NCI-H82 (cell line): Measurements from ENCODE around the gene BDNF.
"Not testable (repeated sequence)": the region's sequence is repeated elsewhere in the genome, so short reads cannot be mapped to it uniquely, and the experiment has no call there.

Experiments
- DNase-seq: peaks from one replicate; lab custom pipeline; 2025; lab: John Stamatoyannopoulos, UW

Gene BDNF

GRCh38 chr11:27665508-27666101, 34.6 kb downstream of the BDNF start:
- DNase-seq: not testable (repeated sequence)

DNA sequence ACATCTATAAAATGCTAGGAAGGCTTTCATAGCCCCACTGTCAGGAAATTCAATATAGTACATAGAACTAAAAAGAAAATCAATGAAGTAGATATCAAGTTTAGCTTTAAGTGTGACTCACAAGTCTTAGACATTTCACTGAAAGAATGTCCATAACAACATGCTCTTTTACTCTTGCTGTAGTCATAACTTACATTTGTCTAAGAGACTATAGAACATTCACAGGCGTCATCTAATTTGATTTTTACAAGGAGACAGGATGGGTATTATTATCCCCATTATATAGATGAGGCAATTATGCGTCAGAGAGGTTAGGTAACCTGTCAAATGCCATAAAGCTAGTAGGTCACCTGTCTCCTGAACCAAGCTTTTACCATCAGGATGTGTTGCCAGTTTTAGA, 36.9 kb downstream of the BDNF start:
- DNase-seq: no peak

- DNase-seq: no peak
Measured at GRCh38 chr11:27660171-27660570, 40.1 kb downstream of the BDNF start.

DNA sequence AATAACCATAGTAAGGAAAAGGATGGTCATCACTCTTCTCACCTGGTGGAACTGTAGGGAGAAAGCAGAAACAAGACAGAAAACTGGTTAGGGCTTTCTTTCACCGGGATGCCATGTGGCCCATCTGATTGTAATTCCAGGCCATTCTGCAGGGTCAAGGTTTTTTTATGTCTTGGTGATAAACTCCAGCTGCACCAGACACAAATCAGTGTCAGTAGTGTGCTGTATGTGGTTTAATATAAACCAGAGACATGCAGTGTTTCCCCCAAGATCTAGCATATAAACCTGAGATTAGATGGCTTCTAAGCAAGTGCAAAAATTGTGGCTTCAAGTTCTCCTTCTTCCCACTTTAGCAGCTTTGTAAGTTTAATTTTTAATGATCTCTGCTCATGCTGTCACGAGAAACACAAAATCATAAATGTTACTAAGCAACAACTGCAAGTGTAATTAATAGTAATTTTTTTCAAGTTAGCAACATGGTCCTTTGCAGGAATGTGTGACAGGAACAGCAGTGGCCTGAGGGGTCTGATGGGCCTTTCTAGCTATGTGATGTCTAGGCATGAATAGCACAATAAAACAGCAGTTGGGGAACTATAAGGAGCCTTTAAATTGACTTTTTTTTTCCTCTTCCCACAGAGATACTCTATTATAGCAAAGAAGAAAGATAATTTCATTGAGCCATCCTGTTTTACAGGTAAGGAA, 41.6 kb downstream of the BDNF start:
- no peak for DNase-seq

DNA sequence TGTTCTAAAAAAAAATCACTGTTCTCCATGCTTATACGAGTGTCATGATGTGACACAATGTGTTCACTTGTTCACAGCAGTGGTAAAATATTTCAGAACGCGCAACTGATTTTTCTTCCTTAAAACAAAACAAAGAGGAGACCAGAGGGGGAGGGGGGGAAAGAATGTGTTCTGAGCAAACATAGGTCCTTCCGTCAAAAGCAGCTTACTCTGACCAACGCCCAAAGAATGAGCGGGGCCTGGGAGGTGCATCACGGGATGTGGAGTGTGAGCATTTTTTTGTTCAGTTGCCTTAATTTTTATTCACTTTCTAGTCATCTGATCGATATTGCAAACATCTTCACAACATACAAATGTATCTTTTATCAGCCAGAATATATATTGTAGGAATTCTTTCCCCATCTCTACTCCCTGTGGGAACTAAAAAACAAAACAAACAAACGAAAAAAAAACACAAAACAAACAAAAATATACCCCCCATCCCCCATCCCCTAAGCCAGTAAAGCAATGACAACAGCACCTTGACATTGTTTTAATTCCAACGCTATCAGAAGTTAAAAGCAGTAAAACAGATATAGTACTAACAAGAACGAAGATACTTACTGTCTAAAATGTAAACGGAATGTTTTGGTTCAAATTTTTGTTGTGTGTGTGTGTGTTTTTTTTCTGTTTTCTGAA, 43.3 kb downstream of the BDNF start:
- no peak for DNase-seq

GRCh38 chr11:27656320-27656719, 43.9 kb downstream of the BDNF start:
- DNase-seq: no peak

DNA sequence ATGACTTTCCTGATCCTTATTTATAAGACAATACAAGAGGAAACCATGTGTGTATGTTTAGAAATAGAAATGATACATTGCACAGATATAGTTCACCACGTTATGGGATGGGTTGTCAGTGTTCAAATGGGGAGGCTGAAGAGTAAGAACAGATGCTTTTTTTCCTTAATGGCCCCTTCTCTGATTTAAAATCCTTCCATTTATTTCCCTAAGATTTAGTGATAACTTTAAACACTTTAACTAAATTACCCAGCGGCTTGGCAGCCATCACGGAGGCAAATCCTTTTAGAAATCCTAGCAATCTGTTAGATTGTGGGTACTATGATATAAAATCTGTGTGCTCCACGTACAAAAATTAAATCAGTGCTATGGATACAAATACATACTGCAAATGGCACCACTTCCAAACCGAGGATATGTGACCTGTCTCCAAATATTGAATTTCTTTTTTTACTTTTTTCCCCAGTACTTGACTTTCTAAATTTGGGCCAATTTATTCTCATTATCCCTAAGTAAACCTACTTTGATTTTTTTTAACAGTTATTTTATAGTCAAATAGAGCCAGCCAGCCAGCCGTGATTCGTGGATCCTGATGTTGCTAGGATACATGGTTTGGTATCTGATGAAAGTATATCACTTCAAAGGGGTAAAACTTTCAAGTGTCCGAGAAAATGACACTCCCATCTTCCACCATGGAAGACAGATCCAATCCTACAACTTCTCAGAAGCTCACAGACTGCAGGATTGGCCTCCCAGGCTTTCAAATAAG, 46.1 kb downstream of the BDNF start:
- DNase-seq: peak; percentile 42

GRCh38 chr11:27651711-27652110, 48.5 kb downstream of the BDNF start:
- no peak for DNase-seq

DNA sequence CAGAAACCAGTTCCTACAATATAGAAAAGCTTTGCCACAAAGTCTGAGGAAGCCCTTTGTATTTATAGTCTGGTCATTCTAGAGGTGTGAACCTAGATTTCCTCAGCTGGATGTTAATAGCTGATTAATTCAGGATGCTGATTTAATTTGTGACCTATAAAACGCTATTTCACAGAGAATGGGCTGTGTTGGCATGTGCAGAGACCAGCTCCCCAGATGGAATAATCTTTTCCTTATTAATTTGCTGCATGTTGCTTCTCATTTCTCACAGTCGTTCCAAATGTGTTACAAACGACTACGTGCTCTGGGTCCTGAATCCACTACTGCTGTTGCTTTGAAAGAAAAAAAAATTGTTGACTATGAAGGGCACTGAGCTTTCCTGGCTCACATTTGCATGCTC, 49.3 kb downstream of the BDNF start:
- DNase-seq: no peak

DNA sequence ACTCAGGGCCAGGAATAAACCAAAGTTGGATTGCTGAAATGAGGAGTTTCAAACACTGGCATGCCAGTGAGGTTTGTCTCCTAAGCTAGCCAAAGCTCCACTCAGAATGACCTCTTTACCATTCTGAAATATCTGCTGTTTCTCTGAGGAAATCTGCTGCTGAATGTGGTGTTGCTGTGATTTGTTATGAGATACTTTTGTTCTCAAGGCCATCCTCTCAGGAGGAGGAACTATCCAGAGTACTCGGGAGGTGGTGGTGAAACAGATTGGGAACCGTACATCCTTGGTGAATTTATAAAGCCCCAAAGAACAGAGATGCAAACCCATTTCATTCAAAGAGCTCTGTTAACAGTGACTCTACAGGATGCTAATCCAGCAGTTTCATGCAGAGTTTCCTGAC, 50.5 kb downstream of the BDNF start:
- DNase-seq: no peak

DNA sequence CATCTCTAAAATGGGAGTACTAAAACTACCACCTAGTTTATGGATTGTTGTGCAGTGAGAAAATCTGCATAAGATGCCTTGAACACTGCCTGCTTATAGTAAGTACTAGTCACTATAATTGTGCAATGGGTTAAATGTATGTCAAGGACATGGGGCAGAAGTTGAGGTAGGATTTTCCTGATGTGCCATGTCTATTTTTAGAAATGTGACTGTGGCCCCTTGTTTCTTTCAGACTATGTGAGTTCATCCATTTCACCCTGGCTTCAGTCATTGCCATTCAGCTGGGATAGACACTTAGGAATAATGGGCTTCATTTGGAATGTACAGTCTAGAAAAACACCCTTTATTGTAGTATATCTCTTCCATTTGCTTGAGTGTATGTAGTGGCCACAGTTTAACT, 51.4 kb downstream of the BDNF start:
- DNase-seq: no peak

- peak; percentile 47 for DNase-seq
Measured at GRCh38 chr11:27646051-27646818, 54.0 kb downstream of the BDNF start.

DNA sequence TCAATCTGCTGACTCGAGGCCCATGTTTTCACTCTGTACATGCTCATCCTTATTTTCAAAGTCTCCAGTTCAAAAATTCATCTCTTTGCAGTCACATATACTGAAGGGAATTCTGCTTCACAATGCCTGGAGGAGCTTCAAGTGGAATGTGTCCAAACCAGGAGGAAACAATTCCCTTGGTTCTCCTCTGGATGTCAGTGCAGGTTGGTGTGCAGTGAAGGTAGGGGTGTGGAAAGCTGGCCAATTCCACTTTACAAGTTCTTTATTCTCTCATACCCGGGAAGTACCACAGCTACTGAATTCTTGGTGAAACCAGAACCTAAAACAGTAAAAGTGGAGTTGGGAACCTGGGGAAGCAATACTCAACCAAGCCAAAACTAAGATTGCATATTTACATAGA, 57.3 kb downstream of the BDNF start:
- DNase-seq: no peak

DNA sequence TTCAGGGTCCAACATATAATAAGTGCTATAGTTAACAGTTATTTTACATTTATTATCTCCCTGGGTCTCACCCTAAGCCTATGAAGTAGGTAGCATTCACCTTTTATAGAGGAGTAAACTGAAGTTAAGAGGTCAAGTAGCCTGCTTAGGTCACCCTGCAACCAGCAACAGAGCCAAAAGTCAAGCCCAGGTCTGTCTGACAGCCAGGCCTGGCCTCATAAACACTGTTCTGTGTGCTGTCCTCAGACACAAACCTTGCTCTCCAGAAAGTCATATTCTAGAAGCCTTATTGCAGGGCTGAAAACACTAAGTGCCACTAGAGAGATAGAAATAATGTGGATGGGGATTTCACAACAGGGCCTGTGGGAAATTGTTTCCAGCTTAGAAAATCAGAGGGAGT, 59.3 kb downstream of the BDNF start:
- DNase-seq: no peak

- DNase-seq: no peak
Measured at GRCh38 chr11:27635567-27636037, 64.7 kb downstream of the BDNF start.

- DNase-seq: not testable (repeated sequence)
Measured at GRCh38 chr11:27634776-27635175, 65.5 kb downstream of the BDNF start.

- DNase-seq: not testable (repeated sequence)
Measured at GRCh38 chr11:27634282-27634681, 66.0 kb downstream of the BDNF start.

GRCh38 chr11:27629023-27629422, 71.2 kb downstream of the BDNF start:
- not testable (repeated sequence) for DNase-seq

DNA sequence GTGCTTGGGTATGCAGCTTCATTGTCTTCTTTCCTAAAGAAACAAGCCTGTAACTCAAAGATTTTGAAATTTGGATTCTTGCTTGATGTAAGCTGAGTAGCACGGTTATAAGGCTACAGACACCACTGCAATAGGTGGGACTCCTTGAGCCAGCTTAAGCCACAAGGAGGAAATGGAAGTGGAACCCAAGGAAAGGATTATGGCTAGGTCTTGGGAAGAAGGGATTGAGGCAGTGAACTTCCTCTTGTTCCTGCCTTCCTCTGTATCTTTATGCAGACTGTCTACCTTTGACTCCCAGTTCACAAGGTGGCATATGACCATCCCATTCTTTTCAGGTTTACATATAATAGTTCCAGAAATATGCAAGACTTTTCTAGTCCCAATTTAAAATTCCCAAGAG, 72.3 kb downstream of the BDNF start:
- DNase-seq: no peak

DNA sequence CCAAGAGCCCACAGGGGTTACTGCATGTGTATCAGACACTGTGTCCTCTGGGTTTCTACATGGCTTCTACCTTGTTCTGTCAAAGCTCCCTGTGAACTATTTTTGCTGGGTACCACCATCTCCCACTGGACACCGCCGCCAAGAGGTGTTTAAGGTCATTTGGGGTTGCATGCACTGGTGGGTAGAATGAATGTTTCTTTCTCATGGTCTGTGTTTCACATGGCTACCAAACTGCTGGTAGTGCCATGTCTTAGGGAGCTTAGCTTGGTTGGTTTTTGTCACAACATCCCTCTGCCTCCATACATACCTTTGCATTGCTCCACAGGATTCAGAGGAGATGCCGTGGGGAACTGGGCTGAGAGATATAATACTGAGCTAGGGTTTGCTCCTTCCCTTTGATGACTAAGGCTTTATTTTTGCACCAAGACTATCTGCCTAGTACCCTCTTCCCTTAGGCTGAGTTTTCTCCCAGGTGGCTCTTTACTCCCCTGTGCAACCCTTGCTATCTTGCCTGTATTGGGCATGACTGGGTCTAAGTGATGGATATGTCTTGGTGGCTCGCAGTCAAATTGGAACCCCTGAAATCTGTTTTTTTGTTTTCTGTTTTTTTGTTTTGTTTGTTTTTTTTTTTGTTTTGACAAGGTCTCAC, 73.2 kb downstream of the BDNF start:
- no peak for DNase-seq

DNA sequence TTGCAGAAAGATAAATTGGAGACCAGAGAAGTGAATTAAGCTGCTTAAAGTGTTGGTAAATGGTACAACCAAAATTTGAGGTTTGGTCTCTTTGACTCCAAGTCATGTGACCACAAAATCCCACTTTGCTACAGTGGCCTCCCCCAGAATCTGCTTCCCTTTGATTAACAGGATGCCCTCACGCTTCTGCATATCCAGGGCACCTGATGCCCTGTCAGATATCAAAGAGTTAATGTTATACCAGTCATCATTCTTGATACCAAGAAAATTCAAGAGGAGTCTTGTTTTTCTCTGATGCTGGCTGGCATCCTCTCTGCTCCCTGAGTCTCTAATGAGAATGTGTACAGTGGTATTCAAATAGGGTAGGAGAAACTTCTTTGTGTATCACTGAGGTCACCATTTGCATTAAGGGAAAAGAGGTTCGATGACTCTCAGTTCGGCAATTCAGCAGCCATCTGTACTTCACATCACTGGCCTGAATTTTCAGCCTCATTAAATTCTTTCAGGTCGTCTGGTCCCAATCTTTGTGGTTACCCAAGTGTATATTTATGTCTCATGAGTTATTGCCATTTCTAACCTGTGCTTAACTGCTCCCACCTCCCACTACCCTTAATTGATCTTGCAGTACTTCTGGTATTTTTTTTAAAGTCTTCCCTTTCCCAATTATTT, 73.9 kb downstream of the BDNF start:
- DNase-seq: no peak
